ENCODE data around the gene PTPA. TPM values are rescaled to one million over a fixed set of nuclear protein-coding genes. Genes with fewer than 3 reads are reported as not detected.

The PTPA gene
- polyA plus RNA-seq, 1 donor from 2014 or later: 62.8 TPM

GRCh38 chr9:129197978-129198318, 86.7 kb downstream of the PTPA start:
- Histone ChIP-seq H3K9me3 (ENCODE audit: low read length) (no peaks in the 10 kb centered on the region), H3K9ac (ENCODE audit: low read length) (no peak overlapping the region), H3K4me3 (ENCODE audit: low read length) (no peak overlapping the region), H3K9me2 (ENCODE audit: insufficient read depth, low read length) (no peaks in the 10 kb centered on the region), H3K36me3 (ENCODE audit: insufficient read depth, low read length) (no peaks in the 10 kb centered on the region), H3K27me3 (ENCODE audit: insufficient read depth, low read depth, low read length) (no peaks in the 10 kb centered on the region), H3K27ac (ENCODE audit: low read length) (no peak overlapping the region), H2AFZ (ENCODE audit: low read depth, low read length) (no peak overlapping the region), H4K20me1 (ENCODE audit: insufficient read depth) (no peaks in the 10 kb centered on the region), H3K4me2 (ENCODE audit: low read length) (no peak overlapping the region), H3F3A (ENCODE audit: insufficient read depth, low read length, poor library complexity, severe bottlenecking) (no peaks in the 10 kb centered on the region), H3K79me2 (replicated peaks; ENCODE audit: insufficient read depth, low read length) (no peaks in the 10 kb centered on the region)
- TF ChIP-seq CTCF (IDR thresholded peaks at IDR 0.05; ENCODE audit: poor library complexity, severe bottlenecking): no peak
- no peak for TF ChIP-seq TAF1 (IDR thresholded peaks at IDR 0.05; ENCODE audit: low read depth)
- no peak for TF ChIP-seq POLR2AphosphoS5 (IDR thresholded peaks at IDR 0.05)
- TF ChIP-seq EZH2 (IDR thresholded peaks at IDR 0.05; ENCODE audit: borderline replicate concordance, insufficient read depth, low read length, poor library complexity, severe bottlenecking): no peak
- no peak for TF ChIP-seq REST (IDR thresholded peaks at IDR 0.05; ENCODE audit: borderline replicate concordance)
- no peak for TF ChIP-seq RAD21 (conservative IDR thresholded peaks at IDR 0.05)
- TF ChIP-seq SMC3 (conservative IDR thresholded peaks at IDR 0.05; ENCODE audit: poor library complexity): no peak
- no peak for TF ChIP-seq MXI1 (conservative IDR thresholded peaks at IDR 0.05; ENCODE audit: poor library complexity, severe bottlenecking)
- TF ChIP-seq EP300 (conservative IDR thresholded peaks at IDR 0.05; ENCODE audit: poor library complexity, severe bottlenecking): no peak

Other genes starting within 250 kb of the PTPA start
- gene KYAT1, start 229.5 kb upstream of the PTPA start, polyA plus RNA-seq: 22.6 and 24.4 TPM in 2 replicates
- gene LRRC8A, start 229.3 kb upstream of the PTPA start, polyA plus RNA-seq: 11.6 and 15.6 TPM in 2 replicates
- not detected in 2 replicates for gene PHYHD1, start 190.4 kb upstream of the PTPA start, polyA plus RNA-seq
- gene DOLK, start 163.8 kb upstream of the PTPA start, polyA plus RNA-seq: 11.3 and 14.4 TPM in 2 replicates
- 21.2 and 24.0 TPM in 2 replicates for gene NUP188, start 163.7 kb upstream of the PTPA start, polyA plus RNA-seq
- gene SH3GLB2, start 83.1 kb upstream of the PTPA start, polyA plus RNA-seq: 128 and 160 TPM in 2 replicates
- gene MIGA2, start 74.8 kb upstream of the PTPA start, polyA plus RNA-seq: 42.4 and 73.6 TPM in 2 replicates
- 31.1 and 31.5 TPM in 2 replicates for gene DOLPP1, start 30.3 kb upstream of the PTPA start, polyA plus RNA-seq
- 14.3 and 21.2 TPM in 2 replicates for gene CRAT, start 622 bp upstream of the PTPA start, polyA plus RNA-seq
- 20.8 and 30.5 TPM in 2 replicates for gene IER5L, start 66.8 kb downstream of the PTPA start, polyA plus RNA-seq